ENCODE data around the gene LRFN2. TPM values are rescaled to one million over a fixed set of nuclear protein-coding genes. Genes with fewer than 3 reads are reported as not detected.

LRFN2 gene
- total and polyA plus RNA-seq, 4 donors, result 0.01 to 0.06 TPM; not detected in 2

DNA sequence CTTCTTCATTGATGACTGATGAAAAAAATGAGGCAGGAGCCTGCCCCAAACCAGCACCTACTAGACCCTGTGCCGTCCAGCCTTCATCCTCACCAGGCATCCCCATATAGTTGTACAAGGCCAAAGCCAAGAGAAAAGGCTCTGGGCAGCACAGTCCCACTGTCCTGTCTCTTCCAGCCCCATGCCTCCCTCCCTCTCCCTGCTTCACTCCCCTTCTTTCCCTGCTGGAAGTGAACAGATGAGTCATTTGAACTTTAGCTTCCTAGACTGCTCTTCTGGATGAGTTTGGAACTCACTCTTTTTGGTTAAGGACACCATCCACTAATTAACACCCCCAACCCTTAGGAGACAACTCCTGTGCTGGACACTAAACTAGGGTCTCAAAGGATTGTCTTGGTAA lies 235.2 kb downstream of the LRFN2 start:
- TF ChIP-seq, protein P1, sequence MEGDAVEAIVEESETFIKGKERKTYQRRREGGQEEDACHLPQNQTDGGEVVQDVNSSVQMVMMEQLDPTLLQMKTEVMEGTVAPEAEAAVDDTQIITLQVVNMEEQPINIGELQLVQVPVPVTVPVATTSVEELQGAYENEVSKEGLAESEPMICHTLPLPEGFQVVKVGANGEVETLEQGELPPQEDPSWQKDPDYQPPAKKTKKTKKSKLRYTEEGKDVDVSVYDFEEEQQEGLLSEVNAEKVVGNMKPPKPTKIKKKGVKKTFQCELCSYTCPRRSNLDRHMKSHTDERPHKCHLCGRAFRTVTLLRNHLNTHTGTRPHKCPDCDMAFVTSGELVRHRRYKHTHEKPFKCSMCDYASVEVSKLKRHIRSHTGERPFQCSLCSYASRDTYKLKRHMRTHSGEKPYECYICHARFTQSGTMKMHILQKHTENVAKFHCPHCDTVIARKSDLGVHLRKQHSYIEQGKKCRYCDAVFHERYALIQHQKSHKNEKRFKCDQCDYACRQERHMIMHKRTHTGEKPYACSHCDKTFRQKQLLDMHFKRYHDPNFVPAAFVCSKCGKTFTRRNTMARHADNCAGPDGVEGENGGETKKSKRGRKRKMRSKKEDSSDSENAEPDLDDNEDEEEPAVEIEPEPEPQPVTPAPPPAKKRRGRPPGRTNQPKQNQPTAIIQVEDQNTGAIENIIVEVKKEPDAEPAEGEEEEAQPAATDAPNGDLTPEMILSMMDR (IDR thresholded peaks at IDR 0.05; ENCODE audit: control extremely low read depth, extremely low read depth), result no peak
- H3K9ac ChIP-seq (ENCODE audit: insufficient read depth in 1 of 2, low read length in 2 of 2), result no peak overlapping the region
- peaks cover 0 to 2% (median 0%) of the 10 kb centered on the region in 5 donors for H3K4me1 ChIP-seq (ENCODE audit: control insufficient read depth in 5 of 5, insufficient read depth in 5 of 5, low read length in 5 of 5)
- ATAC-seq (ENCODE audit: insufficient read depth, low FRiP score) (no peak), DNase-seq (no peak)
- no peak overlapping the region for H3K4me3 ChIP-seq
- H3K27ac ChIP-seq (ENCODE audit: low read depth in 1 of 2, low read length in 1 of 2), result no peak overlapping the region
- H3K9me3 ChIP-seq (ENCODE audit: control insufficient read depth in 4 of 4, insufficient read depth in 3 of 4, low read length in 3 of 4), result peaks cover 0 to 2% (median 0%) of the 10 kb centered on the region in 4 donors
- H3K36me3 ChIP-seq (ENCODE audit: control insufficient read depth in 4 of 4, insufficient read depth in 4 of 4, low read length in 4 of 4), result no peaks in the 10 kb centered on the region
- WGBS, 2 donors, result 72 to 78% methylated on average over 1 of the region's 1 CpG
- no peaks in the 10 kb centered on the region for H3K27me3 ChIP-seq (ENCODE audit: control insufficient read depth in 3 of 3, insufficient read depth in 3 of 3, low read length in 2 of 3)

DNA sequence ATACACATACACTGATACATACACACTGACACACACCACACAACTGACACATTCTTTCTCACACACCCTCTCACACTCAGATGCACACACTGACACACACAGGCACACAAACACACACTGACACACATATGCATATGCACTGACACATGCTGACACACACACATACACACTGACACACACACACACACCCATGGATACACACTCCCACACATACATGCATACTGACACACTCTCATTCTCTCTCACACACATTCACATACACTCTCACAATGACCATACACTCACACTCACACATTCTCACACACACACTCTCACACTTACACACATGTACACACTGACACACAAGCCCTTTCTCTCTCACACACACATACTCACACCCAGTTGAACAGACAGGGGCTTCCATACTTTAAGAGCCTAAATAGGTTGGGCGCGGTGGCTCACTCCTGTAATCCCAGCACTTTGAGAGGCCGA lies 236.4 kb downstream of the LRFN2 start:
- ATAC-seq (ENCODE audit: insufficient read depth, low FRiP score), result no peak
- WGBS, 2 donors, result 97 to 98% methylated on average over 3 of the region's 3 CpGs
- Histone ChIP-seq H3K9me3 (ENCODE audit: control insufficient read depth in 4 of 4, insufficient read depth in 3 of 4, low read length in 3 of 4) (peaks cover 0 to 2% (median 0%) of the 10 kb centered on the region in 4 donors), H3K27ac (ENCODE audit: low read depth in 1 of 2, low read length in 1 of 2) (no peak overlapping the region), H3K36me3 (ENCODE audit: control insufficient read depth in 4 of 4, insufficient read depth in 4 of 4, low read length in 4 of 4) (no peaks in the 10 kb centered on the region), H3K4me1 (ENCODE audit: control insufficient read depth in 5 of 5, insufficient read depth in 5 of 5, low read length in 5 of 5) (peaks cover 0 to 2% (median 0%) of the 10 kb centered on the region in 5 donors), H3K27me3 (ENCODE audit: control insufficient read depth in 3 of 3, insufficient read depth in 3 of 3, low read length in 2 of 3) (no peaks in the 10 kb centered on the region), H3K9ac (ENCODE audit: insufficient read depth in 1 of 2, low read length in 2 of 2) (no peak overlapping the region), H3K4me3 (no peak overlapping the region)
- TF ChIP-seq, protein P1 (IDR thresholded peaks at IDR 0.05; ENCODE audit: control extremely low read depth, extremely low read depth), result no peak
- DNase-seq, result no peak

DNA sequence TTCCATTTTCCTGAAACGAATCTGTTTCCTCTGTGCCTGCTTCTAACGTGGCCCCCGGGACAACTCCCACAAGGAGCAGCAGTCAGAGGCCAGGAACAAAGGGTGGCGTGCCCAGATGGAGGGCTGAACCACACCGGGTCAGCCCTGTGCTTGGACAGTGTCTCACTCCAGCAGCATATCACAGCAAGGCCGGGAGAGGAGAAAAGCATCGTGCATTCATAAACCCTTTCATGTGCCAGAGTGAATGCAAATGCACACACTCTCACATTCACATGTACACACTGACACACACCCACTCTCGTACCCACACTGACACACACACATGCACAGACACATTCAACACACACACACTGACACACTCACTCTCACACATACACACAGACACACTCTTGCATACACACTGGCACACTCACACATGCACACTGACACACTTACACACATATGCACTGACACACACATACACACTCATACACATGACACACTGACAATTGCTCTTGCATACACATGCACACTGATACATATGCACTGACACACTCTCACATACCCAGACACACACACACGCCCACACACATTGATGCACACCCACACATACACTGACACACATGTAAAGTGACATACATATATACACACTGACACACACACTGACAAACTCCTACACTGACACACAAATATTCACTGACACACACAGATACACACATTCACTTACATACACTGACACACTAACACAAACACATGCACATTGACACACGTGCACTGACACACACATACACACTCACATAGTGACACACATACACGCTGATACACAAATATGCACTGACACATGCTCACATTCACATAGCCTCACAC lies 237.0 kb downstream of the LRFN2 start:
- no peaks in the 10 kb centered on the region for H3K36me3 ChIP-seq (ENCODE audit: control insufficient read depth in 4 of 4, insufficient read depth in 4 of 4, low read length in 4 of 4)
- 67 to 68% methylated on average over 11 of the region's 11 CpGs for WGBS, 2 donors
- DNase-seq (no peak), ATAC-seq (ENCODE audit: insufficient read depth, low FRiP score) (no peak)
- TF ChIP-seq, protein P1 (IDR thresholded peaks at IDR 0.05; ENCODE audit: control extremely low read depth, extremely low read depth), result no peak
- H3K4me1 ChIP-seq (ENCODE audit: control insufficient read depth in 5 of 5, insufficient read depth in 5 of 5, low read length in 5 of 5), result peaks cover 0 to 2% (median 0%) of the 10 kb centered on the region in 5 donors
- no peak overlapping the region for H3K4me3 ChIP-seq
- no peak overlapping the region for H3K9ac ChIP-seq (ENCODE audit: insufficient read depth in 1 of 2, low read length in 2 of 2)
- H3K27me3 ChIP-seq (ENCODE audit: control insufficient read depth in 3 of 3, insufficient read depth in 3 of 3, low read length in 2 of 3), result no peaks in the 10 kb centered on the region
- H3K27ac ChIP-seq (ENCODE audit: low read depth in 1 of 2, low read length in 1 of 2), result no peak overlapping the region
- H3K9me3 ChIP-seq (ENCODE audit: control insufficient read depth in 4 of 4, insufficient read depth in 3 of 4, low read length in 3 of 4), result peaks cover 0 to 2% (median 0%) of the 10 kb centered on the region in 4 donors

Data from lung (tissue), 12 donors.